CD4-positive, CD25-positive, alpha-beta regulatory T cell (primary cell): ENCODE data around the gene ATF6. TPM values are rescaled to one million over a fixed set of nuclear protein-coding genes. Genes with fewer than 3 reads are reported as not detected.

Source experiments
- ATAC-seq, 2 donors: fragments of 150-1000 bp; cut with Tn5 transposase; one replicate each; pipeline ENCODE4 v1.10.0; 2021; ENCODE audit warnings: low read depth in 2 of 2, moderate number of reproducible peaks in 2 of 2, moderate library complexity in 1 of 2
- DNase-seq, 3 donors: peaks; one replicate each; pipeline versions ENCODE4 v3.0.0 to v3.0.0-alpha.2; 2012 to 2022; ENCODE audit warnings: mixed read lengths in 1 of 3
- H3K27ac ChIP-seq: one replicate; pipeline ENCODE4 v1.7.0; 2013; ENCODE audit warnings: mild to moderate bottlenecking, low read length; ENCODE audit not compliant: insufficient read depth, poor library complexity, severe bottlenecking
- H3K27me3 ChIP-seq: one replicate; pipeline ENCODE4 v1.7.0; 2013; ENCODE audit warnings: low read length; ENCODE audit not compliant: control insufficient read depth, insufficient read depth
- H3K36me3 ChIP-seq: one replicate; pipeline ENCODE4 v1.7.0; 2013; ENCODE audit warnings: mild to moderate bottlenecking, low read length, moderate library complexity; ENCODE audit not compliant: control insufficient read depth, insufficient read depth
- H3K4me1 ChIP-seq: 2 replicates; pipeline ENCODE4 v1.7.0; 2013; ENCODE audit warnings: mild to moderate bottlenecking, low read length; ENCODE audit not compliant: insufficient read depth, control insufficient read depth, poor library complexity, severe bottlenecking
- H3K4me3 ChIP-seq: one replicate; pipeline ENCODE4 v1.7.0; 2013; ENCODE audit warnings: low read depth, mild to moderate bottlenecking, low read length, moderate library complexity
- H3K9me3 ChIP-seq, 2 experiments: 1 replicate in 1 of 2; 2 replicates in 1 of 2; pipeline ENCODE4 v1.7.0; 2013; ENCODE audit warnings: low read length in 2 of 2, mild to moderate bottlenecking in 1 of 2, moderate library complexity in 1 of 2; ENCODE audit not compliant: control insufficient read depth in 2 of 2
- H3K27ac Mint-ChIP-seq, 3 donors: one replicate each; pipeline ENCODE4 v1.8.0; 2020 to 2022; ENCODE audit warnings: mild to moderate bottlenecking in 3 of 3, mixed read lengths in 3 of 3, moderate library complexity in 2 of 3
- H3K27me3 Mint-ChIP-seq: one replicate; pipeline ENCODE4 v1.8.0; 2022; ENCODE audit warnings: mild to moderate bottlenecking, mixed read lengths
- H3K36me3 Mint-ChIP-seq: one replicate; pipeline ENCODE4 v1.8.0; 2020; ENCODE audit warnings: mixed read lengths
- H3K4me1 Mint-ChIP-seq, 4 donors: one replicate each; pipeline ENCODE4 v1.8.0; 2020 to 2022; ENCODE audit warnings: mixed read lengths in 4 of 4, mild to moderate bottlenecking in 1 of 4
- H3K4me3 Mint-ChIP-seq, 4 donors: one replicate each; pipeline ENCODE4 v1.8.0; 2020 to 2022; ENCODE audit warnings: mild to moderate bottlenecking in 4 of 4, mixed read lengths in 4 of 4, moderate library complexity in 3 of 4
- H3K9me3 Mint-ChIP-seq, 7 donors: one replicate each; pipeline ENCODE4 v1.8.0; 2020 to 2022; ENCODE audit warnings: mixed read lengths in 7 of 7, mild to moderate bottlenecking in 3 of 7, moderate library complexity in 2 of 7
- polyA plus RNA-seq, 4 donors: library from polyadenylated mRNA; unstranded; fragments of 300-500 nt; fragmentation: Illumina TruSeq; gene quantifications; one replicate each; pipeline ENCODE4 v1.2.3, GENCODE V29; 2021
- total RNA-seq: library from RNA; stranded (reverse); gene quantifications from one replicate; pipeline ENCODE4 v1.2.3, GENCODE V29; 2022

The ATF6 gene
- total and polyA plus RNA-seq, 5 donors from 2014 or later = 13.5 to 17.8 (median 15.0) TPM

GRCh38 chr1:162011337-162012012 is 245.4 kb downstream of the ATF6 start:
- no peaks in the 10 kb centered on the region for H3K4me1 Mint-ChIP-seq
- DNase-seq (no peak), ATAC-seq (no peak)
- Histone ChIP-seq H3K27ac (no peak overlapping the region), H3K4me1 (no peaks in the 10 kb centered on the region), H3K9me3 (peaks cover 6% of the 10 kb centered on the region in 2 experiments), H3K27me3 (peaks cover 5% of the 10 kb centered on the region), H3K4me3 (no peak overlapping the region), H3K36me3 (no peaks in the 10 kb centered on the region)
- H3K27ac Mint-ChIP-seq = no peak overlapping the region
- no peaks in the 10 kb centered on the region for H3K36me3 Mint-ChIP-seq
- peaks cover 0 to 4% (median 0%) of the 10 kb centered on the region in 7 donors for H3K9me3 Mint-ChIP-seq
- H3K4me3 Mint-ChIP-seq = no peak overlapping the region
- H3K27me3 Mint-ChIP-seq = peaks cover 14% of the 10 kb centered on the region

DNA sequence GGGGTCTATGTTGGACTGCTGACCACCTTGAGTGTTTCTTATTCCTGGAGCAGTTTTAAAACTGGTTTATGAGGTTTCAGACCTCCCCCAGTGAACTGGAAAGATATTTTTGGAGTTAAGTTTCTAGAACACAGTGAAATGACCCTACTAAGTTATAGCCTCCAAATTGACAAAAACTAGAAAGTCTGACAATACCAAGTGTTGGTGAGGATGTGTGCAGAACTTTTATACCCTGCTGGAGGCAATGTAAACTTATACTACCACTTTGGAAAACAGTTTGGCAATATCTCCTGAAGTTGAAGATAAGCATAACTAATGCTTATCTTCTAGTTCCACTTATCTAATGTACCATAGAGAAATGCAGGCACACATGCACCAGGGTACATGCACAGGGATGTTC is 247.2 kb downstream of the ATF6 start:
- Histone ChIP-seq H3K27me3 (peaks cover 8% of the 10 kb centered on the region), H3K27ac (no peak overlapping the region), H3K36me3 (no peaks in the 10 kb centered on the region), H3K4me3 (no peak overlapping the region), H3K4me1 (no peaks in the 10 kb centered on the region), H3K9me3 (peaks cover 6% of the 10 kb centered on the region in 2 experiments)
- peaks cover 0 to 4% (median 0%) of the 10 kb centered on the region in 7 donors for H3K9me3 Mint-ChIP-seq
- ATAC-seq (no peak), DNase-seq (no peak)
- H3K27ac Mint-ChIP-seq = no peak overlapping the region
- no peaks in the 10 kb centered on the region for H3K36me3 Mint-ChIP-seq
- no peaks in the 10 kb centered on the region for H3K4me1 Mint-ChIP-seq
- no peak overlapping the region for H3K4me3 Mint-ChIP-seq
- peaks cover 14% of the 10 kb centered on the region for H3K27me3 Mint-ChIP-seq

Other genes starting within 250 kb of the ATF6 start
- gene HSPA6, start 241.8 kb upstream of the ATF6 start, total RNA-seq = not detected
- not detected for gene HSPA6, start 241.8 kb upstream of the ATF6 start, polyA plus RNA-seq
- gene FCGR3A, start 216.5 kb upstream of the ATF6 start, total RNA-seq = not detected
- gene FCGR3A, start 216.5 kb upstream of the ATF6 start, polyA plus RNA-seq = under 1 TPM in 3 of 4 donors, not detected in 1; 0.52 to 0.83 (median 0.79) TPM
- not detected for gene FCGR3B, start 135.1 kb upstream of the ATF6 start, total RNA-seq
- gene FCGR3B, start 135.1 kb upstream of the ATF6 start, polyA plus RNA-seq = not detected
- 1.2 TPM for gene FCGR2B, start 103.2 kb upstream of the ATF6 start, total RNA-seq
- under 1 TPM in 2 of 4 donors, not detected in 2; 0.16 to 0.53 TPM for gene FCGR2B, start 103.2 kb upstream of the ATF6 start, polyA plus RNA-seq
- not detected for gene FCRLA, start 59.1 kb upstream of the ATF6 start, total RNA-seq
- 1 to 10 TPM in 1 of 4 donors, under 1 TPM in 2, not detected in 1; 0.51 to 2.1 (median 0.51) TPM for gene FCRLA, start 59.1 kb upstream of the ATF6 start, polyA plus RNA-seq
- gene FCRLB, start 44.8 kb upstream of the ATF6 start, total RNA-seq = not detected
- gene FCRLB, start 44.8 kb upstream of the ATF6 start, polyA plus RNA-seq = under 1 TPM; 0.25 to 0.63 (median 0.51) TPM
- gene DUSP12, start 16.5 kb upstream of the ATF6 start, total RNA-seq = 15.2 TPM
- 10 to 100 TPM; 53.9 to 69.9 (median 60.9) TPM for gene DUSP12, start 16.5 kb upstream of the ATF6 start, polyA plus RNA-seq